HG03469 (cell line): ENCODE results near the gene TCP11L2.

ENCODE experiments used
- ATAC-seq: cut with Tn5 transposase; IDR thresholded peaks from one replicate; pipeline ENCODE4 v1.9.1; 2021; ENCODE audit warnings: mild to moderate bottlenecking, moderate library complexity, moderate number of reproducible peaks; ENCODE audit not compliant: unreplicated experiment

Gene TCP11L2

GRCh38 chr12:106387848-106388377 is 85.4 kb downstream of the TCP11L2 start:
- ATAC-seq, result no peak

- no peak for ATAC-seq
Measured at GRCh38 chr12:106389151-106389550, 86.6 kb downstream of the TCP11L2 start.

GRCh38 chr12:106392759-106393158 is 90.2 kb downstream of the TCP11L2 start:
- ATAC-seq, result no peak
